GM23338 (cell line): ENCODE results near the gene FAP. TPM values are rescaled to one million over a fixed set of nuclear protein-coding genes. Genes with fewer than 3 reads are reported as not detected.

Experiments used
- ATAC-seq: fragments of 200-7000 bp; cut with Tn5 transposase; 3 replicates; pipeline ENCODE4 v1.9.1; 2020
- DNase-seq: peaks from one replicate; pipeline ENCODE4 v3.0.0-alpha.2; 2015; ENCODE audit warnings: low spot score
- H2AFZ ChIP-seq: fragments of 200-600 bp; sonication (generic); 2 replicates; pipeline ENCODE4 v1.8.0; 2016; ENCODE audit warnings: antibody characterized with exemption, mild to moderate bottlenecking, moderate library complexity
- H3F3A ChIP-seq: fragments of 200-600 bp; sonication (generic); replicated peaks from 2 replicates; pipeline ENCODE4 v1.8.0; 2017; ENCODE audit warnings: antibody characterized with exemption, mixed run types, low read depth
- H3K27ac ChIP-seq: fragments of 200-600 bp; sonication (generic); 2 replicates; pipeline ENCODE4 v1.6.1; 2016; ENCODE audit warnings: low read depth
- H3K27me3 ChIP-seq: fragments of 200-600 bp; sonication (generic); 2 replicates; pipeline ENCODE4 v1.8.0; 2016; ENCODE audit warnings: mild to moderate bottlenecking, mixed run types, moderate library complexity; ENCODE audit not compliant: insufficient read depth
- H3K36me3 ChIP-seq: fragments of 200-600 bp; sonication (generic); 2 replicates; pipeline ENCODE4 v1.8.0; 2016; ENCODE audit warnings: mild to moderate bottlenecking; ENCODE audit not compliant: insufficient read depth
- H3K4me1 ChIP-seq: fragments of 200-600 bp; sonication (generic); 2 replicates; pipeline ENCODE4 v1.8.0; 2016; ENCODE audit warnings: mild to moderate bottlenecking, moderate library complexity; ENCODE audit not compliant: insufficient read depth
- H3K4me2 ChIP-seq: fragments of 200-600 bp; sonication (generic); 2 replicates; pipeline ENCODE4 v1.7.1; 2017; ENCODE audit warnings: mixed run types
- H3K4me3 ChIP-seq: fragments of 200-600 bp; sonication (generic); 2 replicates; pipeline ENCODE4 v1.6.1; 2016; ENCODE audit warnings: mixed run types
- H3K79me2 ChIP-seq: fragments of 200-600 bp; sonication (generic); replicated peaks from 2 replicates; pipeline ENCODE4 v1.8.0; 2017; ENCODE audit warnings: mild to moderate bottlenecking; ENCODE audit not compliant: insufficient read depth
- H3K9me2 ChIP-seq: fragments of 200-600 bp; sonication (generic); 2 replicates; pipeline ENCODE4 v1.8.0; 2017; ENCODE audit not compliant: insufficient read depth
- H4K20me1 ChIP-seq: fragments of 200-600 bp; sonication (generic); replicated peaks from 2 replicates; pipeline ENCODE4 v1.8.0; 2017; ENCODE audit warnings: mild to moderate bottlenecking; ENCODE audit not compliant: insufficient read depth
- H3K27ac Mint-ChIP-seq: 2 replicates; pipeline ENCODE4 v1.8.0; 2020; ENCODE audit warnings: inconsistent platforms, mild to moderate bottlenecking, moderate library complexity, mixed read lengths
- H3K27me3 Mint-ChIP-seq: 3 replicates; pipeline ENCODE4 v1.8.0; 2022; ENCODE audit warnings: low read depth, mild to moderate bottlenecking, moderate library complexity, mixed read lengths, inconsistent platforms; ENCODE audit not compliant: insufficient read depth, poor library complexity
- H3K36me3 Mint-ChIP-seq: 3 replicates; pipeline ENCODE4 v1.8.0; 2021; ENCODE audit warnings: low read depth, mild to moderate bottlenecking, inconsistent platforms, moderate library complexity, mixed read lengths
- H3K4me1 Mint-ChIP-seq: 3 replicates; pipeline ENCODE4 v1.8.0; 2020; ENCODE audit warnings: mild to moderate bottlenecking, inconsistent platforms, mixed read lengths
- H3K4me3 Mint-ChIP-seq: 3 replicates; pipeline ENCODE4 v1.8.0; 2021; ENCODE audit warnings: moderate library complexity, mild to moderate bottlenecking, inconsistent platforms, mixed read lengths
- H3K9me3 Mint-ChIP-seq: 3 replicates; pipeline ENCODE4 v1.8.0; 2020; ENCODE audit warnings: moderate library complexity, mild to moderate bottlenecking, inconsistent platforms, mixed read lengths
- CREB1 ChIP-seq: fragments of 250-450 bp; sonication (Bioruptor Pico); IDR thresholded peaks from 2 replicates; pipeline ENCODE4 v1.5.0; 2020; ENCODE audit warnings: low read depth, mild to moderate bottlenecking, moderate library complexity
- CTCF ChIP-seq, 2 experiments: fragments of 200-600 bp in 1 of 2; sonication (generic) in 1 of 2; conservative IDR thresholded peaks; 2 replicates each; pipeline versions ENCODE4 v1.5.1 to v1.6.1; 2016 to 2017; ENCODE audit warnings: antibody characterized with exemption in 2 of 2, low read depth in 2 of 2, mild to moderate bottlenecking in 2 of 2, moderate library complexity in 1 of 2
- EZH2 ChIP-seq: fragments of 200-600 bp; sonication (generic); IDR thresholded peaks from one replicate; pipeline ENCODE4 v1.8.0; 2017; ENCODE audit warnings: antibody characterized with exemption, mild to moderate bottlenecking, low read depth; ENCODE audit not compliant: unreplicated experiment
- EZH2phosphoT487 ChIP-seq: fragments of 200-600 bp; sonication (generic); IDR thresholded peaks from one replicate; pipeline ENCODE4 v1.8.1; 2018; ENCODE audit warnings: antibody characterized with exemption; ENCODE audit not compliant: unreplicated experiment
- JUNB ChIP-seq: IDR thresholded peaks from one replicate; pipeline ENCODE4 v1.6.1; 2016; ENCODE audit warnings: antibody characterized with exemption; ENCODE audit not compliant: unreplicated experiment
- NANOG ChIP-seq: IDR thresholded peaks from 2 replicates; pipeline ENCODE4 v1.6.1; 2016; ENCODE audit warnings: antibody characterized with exemption, borderline replicate concordance
- STAT1 ChIP-seq: IDR thresholded peaks from one replicate; pipeline ENCODE4 v1.6.1; 2016; ENCODE audit warnings: antibody characterized with exemption; ENCODE audit not compliant: unreplicated experiment
- ZNF331 ChIP-seq: fragments of 250-450 bp; sonication (Bioruptor Pico); IDR thresholded peaks from 2 replicates; pipeline ENCODE4 v1.5.0; 2020; ENCODE audit warnings: low read depth, mild to moderate bottlenecking, moderate library complexity
- ZNF462 ChIP-seq: fragments of 250-450 bp; sonication (Bioruptor Pico); IDR thresholded peaks from 2 replicates; pipeline ENCODE4 v1.5.0; 2020; ENCODE audit warnings: mild to moderate bottlenecking, moderate library complexity
- polyA plus RNA-seq: library from polyadenylated mRNA; unstranded; fragments of >200 nt; fragmentation: Nextera tagmentation; extraction: Ambion mirVana; gene quantifications from 2 replicates; pipeline ENCODE4 v1.2.1, GENCODE V29; 2016
- total RNA-seq: library from RNA; depleted of rRNA; stranded (reverse); fragments of >200 nt; shearing (Covaris generic); gene quantifications from 2 replicates; pipeline ENCODE4 v1.2.3, GENCODE V29; 2014
- TF ChIP-seq, protein P1 (sequence below): IDR thresholded peaks from 2 replicates; pipeline ENCODE4 v1.6.1; 2016; ENCODE audit warnings: antibody characterized with exemption

Gene FAP
- total and polyA plus RNA-seq, 2 experiments from 2014 or later: not detected

- Histone ChIP-seq H3K27me3 (no peaks in the 10 kb centered on the region), H3K4me1 (no peaks in the 10 kb centered on the region), H4K20me1 (no peaks in the 10 kb centered on the region), H3K27ac (no peak overlapping the region), H3F3A (no peaks in the 10 kb centered on the region), H3K4me2 (no peak overlapping the region), H3K4me3 (no peak overlapping the region), H2AFZ (no peak overlapping the region), H3K9me2 (no peaks in the 10 kb centered on the region), H3K79me2 (no peaks in the 10 kb centered on the region), H3K36me3 (no peaks in the 10 kb centered on the region)
- H3K36me3 Mint-ChIP-seq: no peaks in the 10 kb centered on the region
- no peak overlapping the region for H3K4me3 Mint-ChIP-seq
- DNase-seq: peak; percentile 27
- H3K9me3 Mint-ChIP-seq: no peaks in the 10 kb centered on the region
- no peak for ATAC-seq
- peak; percentile 33 to 58; a peak in 3 of 4 replicates for TF ChIP-seq CTCF (conservative IDR thresholded peaks at IDR 0.05; ENCODE audit: low read depth in 2 of 2)
- TF ChIP-seq ZNF462 (CRISPR knock-in tag): no peak
- no peak for TF ChIP-seq STAT1
- no peak overlapping the region for H3K27ac Mint-ChIP-seq
- peaks cover 3% of the 10 kb centered on the region; the same call in 1 of the 3 replicates for H3K4me1 Mint-ChIP-seq
- peaks cover 2% of the 10 kb centered on the region for H3K27me3 Mint-ChIP-seq
These were observed 37.4 kb upstream of the FAP start for GRCh38 chr2:162280654-162281053.

GRCh38 chr2:162277381-162277780 is 34.1 kb upstream of the FAP start:
- peaks cover 2% of the 10 kb centered on the region for H3K27me3 Mint-ChIP-seq
- H3K4me3 Mint-ChIP-seq: no peak overlapping the region
- Histone ChIP-seq H3F3A (no peaks in the 10 kb centered on the region), H3K4me3 (no peak overlapping the region), H3K27me3 (no peaks in the 10 kb centered on the region), H2AFZ (no peak overlapping the region), H3K36me3 (no peaks in the 10 kb centered on the region), H3K9me2 (no peaks in the 10 kb centered on the region), H3K27ac (no peak overlapping the region), H3K4me2 (no peak overlapping the region), H4K20me1 (no peaks in the 10 kb centered on the region), H3K4me1 (no peaks in the 10 kb centered on the region), H3K79me2 (no peaks in the 10 kb centered on the region)
- no peak for ATAC-seq
- no peaks in the 10 kb centered on the region for H3K9me3 Mint-ChIP-seq
- no peak for DNase-seq
- H3K36me3 Mint-ChIP-seq: no peaks in the 10 kb centered on the region
- H3K4me1 Mint-ChIP-seq: peaks cover 4% of the 10 kb centered on the region; the same call in 2 of the 3 replicates
- no peak overlapping the region for H3K27ac Mint-ChIP-seq
- TF ChIP-seq CTCF (conservative IDR thresholded peaks at IDR 0.05; ENCODE audit: low read depth in 2 of 2) (no peak), EZH2 (no peak), NANOG (no peak), ZNF331 (CRISPR knock-in tag) (no peak), CREB1 (CRISPR knock-in tag) (no peak), EZH2phosphoT487 (no peak), JUNB (no peak)
- TF ChIP-seq, protein P1, sequence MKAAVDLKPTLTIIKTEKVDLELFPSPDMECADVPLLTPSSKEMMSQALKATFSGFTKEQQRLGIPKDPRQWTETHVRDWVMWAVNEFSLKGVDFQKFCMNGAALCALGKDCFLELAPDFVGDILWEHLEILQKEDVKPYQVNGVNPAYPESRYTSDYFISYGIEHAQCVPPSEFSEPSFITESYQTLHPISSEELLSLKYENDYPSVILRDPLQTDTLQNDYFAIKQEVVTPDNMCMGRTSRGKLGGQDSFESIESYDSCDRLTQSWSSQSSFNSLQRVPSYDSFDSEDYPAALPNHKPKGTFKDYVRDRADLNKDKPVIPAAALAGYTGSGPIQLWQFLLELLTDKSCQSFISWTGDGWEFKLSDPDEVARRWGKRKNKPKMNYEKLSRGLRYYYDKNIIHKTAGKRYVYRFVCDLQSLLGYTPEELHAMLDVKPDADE: no peak
